HUES64 (cell line): ENCODE data around the gene SAT1.

Experiments used
- H3K27ac ChIP-seq: 2 replicates; pipeline ENCODE4 v1.7.0; 2013; ENCODE audit warnings: low read depth, low read length, inconsistent platforms
- H3K27me3 ChIP-seq: 2 replicates; pipeline ENCODE4 v1.6.1; 2013; ENCODE audit warnings: mild to moderate bottlenecking, low read length; ENCODE audit not compliant: insufficient read depth
- H3K36me3 ChIP-seq: 2 replicates; pipeline ENCODE4 v1.6.1; 2013; ENCODE audit warnings: mild to moderate bottlenecking, low read length; ENCODE audit not compliant: insufficient read depth
- H3K4me1 ChIP-seq: 2 replicates; pipeline ENCODE4 v1.6.1; 2013; ENCODE audit warnings: mild to moderate bottlenecking, low read length, moderate library complexity; ENCODE audit not compliant: insufficient read depth
- H3K4me3 ChIP-seq: 2 replicates; pipeline ENCODE4 v1.5.1; 2013; ENCODE audit warnings: mild to moderate bottlenecking, low read length, moderate library complexity
- H3K9ac ChIP-seq: 2 replicates; pipeline ENCODE4 v1.6.1; 2013; ENCODE audit warnings: mild to moderate bottlenecking, low read depth, low read length
- H3K9me3 ChIP-seq: 2 replicates; pipeline ENCODE4 v1.6.1; 2013; ENCODE audit warnings: low read depth, low read length; ENCODE audit not compliant: insufficient read depth
- WGBS: fragments of 150-250, 120-280 bp; methylation state at CpG from one replicate; pipeline ENCODE4 v1.1.7; 2013; ENCODE audit warnings: missing lambda C conversion rate; 5-methylcytosine and 5-hydroxymethylcytosine counted together

Gene SAT1

GRCh38 chrX:23826216-23826615, 43.2 kb downstream of the SAT1 start:
- Histone ChIP-seq H3K9me3 (no peaks in the 10 kb centered on the region), H3K27me3 (no peaks in the 10 kb centered on the region), H3K27ac (no peak overlapping the region), H3K36me3 (no peaks in the 10 kb centered on the region), H3K9ac (no peak overlapping the region), H3K4me3 (no peak overlapping the region), H3K4me1 (no peaks in the 10 kb centered on the region)
- WGBS, result 88% methylated on average over 2 of the region's 3 CpGs

DNA sequence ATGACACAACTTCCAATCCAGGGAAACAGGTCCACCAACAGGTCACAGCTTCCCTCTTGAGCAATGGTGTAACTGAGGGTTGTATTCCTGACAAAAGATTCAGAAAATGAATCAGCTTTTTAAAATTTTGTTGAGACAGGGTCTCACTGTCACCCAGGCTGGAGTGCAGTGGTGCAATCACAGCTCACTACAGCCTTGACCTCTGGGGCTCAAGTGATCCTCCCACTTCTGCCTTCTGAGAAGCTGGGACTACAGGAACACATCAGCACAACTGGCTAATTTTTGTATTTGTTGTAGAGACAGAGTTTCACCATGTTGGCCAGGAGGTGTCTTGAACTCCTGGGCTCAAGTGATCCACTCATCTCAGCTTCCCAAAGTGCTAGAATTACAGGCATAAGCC, 43.7 kb downstream of the SAT1 start:
- Histone ChIP-seq H3K9me3 (no peaks in the 10 kb centered on the region), H3K36me3 (no peaks in the 10 kb centered on the region), H3K4me3 (no peak overlapping the region), H3K4me1 (no peaks in the 10 kb centered on the region), H3K9ac (no peak overlapping the region), H3K27ac (no peak overlapping the region), H3K27me3 (no peaks in the 10 kb centered on the region)

GRCh38 chrX:23828881-23829280, 45.9 kb downstream of the SAT1 start:
- H3K4me1 ChIP-seq, result no peaks in the 10 kb centered on the region
- no peak overlapping the region for H3K4me3 ChIP-seq
- H3K36me3 ChIP-seq, result no peaks in the 10 kb centered on the region
- WGBS, result 96% methylated on average over 5 of the region's 5 CpGs
- H3K27me3 ChIP-seq, result no peaks in the 10 kb centered on the region
- no peak overlapping the region for H3K27ac ChIP-seq
- no peak overlapping the region for H3K9ac ChIP-seq
- no peaks in the 10 kb centered on the region for H3K9me3 ChIP-seq

- 75% methylated on average over 1 of the region's 1 CpG for WGBS
- no peaks in the 10 kb centered on the region for H3K4me1 ChIP-seq
- no peaks in the 10 kb centered on the region for H3K27me3 ChIP-seq
- no peaks in the 10 kb centered on the region for H3K9me3 ChIP-seq
- no peaks in the 10 kb centered on the region for H3K36me3 ChIP-seq
- H3K27ac ChIP-seq, result no peak overlapping the region
- H3K9ac ChIP-seq, result no peak overlapping the region
- no peak overlapping the region for H3K4me3 ChIP-seq
These were observed 49.7 kb downstream of the SAT1 start for GRCh38 chrX:23832721-23833120.
